Measurements from ENCODE around the gene ZNF783.

DNA sequence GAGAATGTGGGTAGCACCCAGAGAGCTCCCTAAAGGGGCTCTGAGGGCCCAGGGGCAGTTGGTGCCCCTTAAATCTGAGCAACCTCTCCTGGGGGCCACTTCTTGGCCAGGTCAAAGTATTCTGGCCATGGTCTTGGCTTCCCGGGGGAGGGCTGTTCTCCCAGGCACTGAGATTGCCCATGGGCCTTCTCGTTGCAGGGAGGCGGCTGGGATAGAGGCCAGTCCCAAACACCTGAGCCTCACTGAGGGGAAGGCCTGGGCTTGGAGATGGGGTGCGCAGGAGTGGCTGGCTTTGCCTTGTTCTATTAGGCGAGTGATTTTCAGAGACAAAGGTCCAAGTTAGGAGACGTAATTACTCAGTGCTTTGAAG, 33.5 kb downstream of the ZNF783 start:
- TF ChIP-seq, protein P1, sequence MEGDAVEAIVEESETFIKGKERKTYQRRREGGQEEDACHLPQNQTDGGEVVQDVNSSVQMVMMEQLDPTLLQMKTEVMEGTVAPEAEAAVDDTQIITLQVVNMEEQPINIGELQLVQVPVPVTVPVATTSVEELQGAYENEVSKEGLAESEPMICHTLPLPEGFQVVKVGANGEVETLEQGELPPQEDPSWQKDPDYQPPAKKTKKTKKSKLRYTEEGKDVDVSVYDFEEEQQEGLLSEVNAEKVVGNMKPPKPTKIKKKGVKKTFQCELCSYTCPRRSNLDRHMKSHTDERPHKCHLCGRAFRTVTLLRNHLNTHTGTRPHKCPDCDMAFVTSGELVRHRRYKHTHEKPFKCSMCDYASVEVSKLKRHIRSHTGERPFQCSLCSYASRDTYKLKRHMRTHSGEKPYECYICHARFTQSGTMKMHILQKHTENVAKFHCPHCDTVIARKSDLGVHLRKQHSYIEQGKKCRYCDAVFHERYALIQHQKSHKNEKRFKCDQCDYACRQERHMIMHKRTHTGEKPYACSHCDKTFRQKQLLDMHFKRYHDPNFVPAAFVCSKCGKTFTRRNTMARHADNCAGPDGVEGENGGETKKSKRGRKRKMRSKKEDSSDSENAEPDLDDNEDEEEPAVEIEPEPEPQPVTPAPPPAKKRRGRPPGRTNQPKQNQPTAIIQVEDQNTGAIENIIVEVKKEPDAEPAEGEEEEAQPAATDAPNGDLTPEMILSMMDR (IDR thresholded peaks at IDR 0.05), result no peak
- no peak for TF ChIP-seq EZH2 (IDR thresholded peaks at IDR 0.05; ENCODE audit: borderline replicate concordance, insufficient read depth, low read depth, low read length, poor library complexity, severe bottlenecking)

Measured in B cell (primary cell).